ENCODE measurements around the gene PAPLN.
"Not testable (repeated sequence)": the region's sequence is repeated elsewhere in the genome, so short reads cannot be mapped to it uniquely, and the experiment has no call there.

Gene PAPLN

GRCh38 chr14:73295198-73295796 lies 58.0 kb downstream of the PAPLN start:
- DNase-seq, result peak in 1 of 2 donors; percentile 20

- no peak for DNase-seq
These were observed 68.2 kb downstream of the PAPLN start for GRCh38 chr14:73305499-73305898.

- DNase-seq, result no peak
These were observed 70.0 kb downstream of the PAPLN start for GRCh38 chr14:73307261-73307660.

GRCh38 chr14:73309207-73309606 lies 71.9 kb downstream of the PAPLN start:
- not testable (repeated sequence) for DNase-seq

- no peak for DNase-seq
These were observed 74.4 kb downstream of the PAPLN start for GRCh38 chr14:73311708-73312030.

GRCh38 chr14:73312687-73313086 lies 75.4 kb downstream of the PAPLN start:
- no peak for DNase-seq

- no peak for DNase-seq
These were observed 75.8 kb downstream of the PAPLN start for GRCh38 chr14:73313151-73313550.

GRCh38 chr14:73323896-73324399 lies 86.6 kb downstream of the PAPLN start:
- no peak for DNase-seq
